Measurements from ENCODE around the gene CGREF1.

GRCh38 chr2:27067385-27067784 is 51.5 kb downstream of the CGREF1 start:
- TF ChIP-seq CTCF (conservative IDR thresholded peaks at IDR 0.05 in 1 of 2, IDR thresholded peaks at IDR 0.05 in 1 of 2; ENCODE audit: extremely low read depth in 1 of 2, insufficient read depth in 1 of 2, low read depth in 1 of 2, low read length in 2 of 2), result no peak
- no peak for TF ChIP-seq EZH2 (IDR thresholded peaks at IDR 0.05; ENCODE audit: borderline replicate concordance, low read length)

Measured in mammary epithelial cell (primary cell).